SK-N-MC (cell line): ENCODE results near the gene AKR1E2.

Experiments
- EZH2 ChIP-seq: fragments of 200-600 bp; sonication (generic); IDR thresholded peaks from one replicate; pipeline ENCODE4 v1.6.1; 2017; ENCODE audit warnings: antibody characterized with exemption
- POLR2AphosphoS5 ChIP-seq: IDR thresholded peaks from 2 replicates; pipeline ENCODE4 v1.6.1; 2012; ENCODE audit warnings: mild to moderate bottlenecking, low read depth, low read length, borderline replicate concordance

DNA sequence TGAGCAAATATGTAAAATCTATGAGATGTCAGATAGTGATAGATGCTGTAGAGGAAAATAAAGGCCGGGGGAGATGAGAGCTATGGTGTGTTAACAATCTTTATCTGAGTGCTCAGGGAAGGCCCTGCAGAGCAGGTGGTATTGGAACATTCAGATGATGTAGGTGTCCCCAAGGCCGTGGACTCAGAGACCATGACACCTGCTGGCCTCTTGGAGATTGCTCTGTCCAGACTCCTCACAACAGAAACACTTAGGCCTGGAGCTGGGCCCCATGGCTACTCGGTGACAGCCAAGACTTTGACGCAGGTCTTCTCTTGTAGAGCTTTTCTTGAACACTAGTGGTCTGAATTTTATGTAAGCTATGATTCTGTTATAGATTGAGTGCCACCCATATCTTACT, 13.3 kb downstream of the AKR1E2 start:
- TF ChIP-seq EZH2 (no peak), POLR2AphosphoS5 (no peak)
